Activated CD8-positive, alpha-beta T cell treated with anti-CD3 and anti-CD28 coated beads, Interleukin-2, amount 10 ng/mL, durations not matched to agents 7 days and 5 days (primary cell): ENCODE measurements around the gene PLCD3. TPM values are rescaled to one million over a fixed set of nuclear protein-coding genes. Genes with fewer than 3 reads are reported as not detected.

ENCODE experiments used
- ATAC-seq: fragments of 150-1000 bp; cut with Tn5 transposase; one replicate; pipeline ENCODE4 v1.10.0; 2021; ENCODE audit warnings: moderate library complexity
- CTCF ChIA-PET: fragments of 350-600 bp; sonication (Branson Sonifier 250); formaldehyde crosslinking; loops from one replicate; lab custom pipeline; 2021; ENCODE audit warnings: antibody characterized with exemption; lab: Charles Lee
- POLR2A ChIA-PET: fragments of 350-600 bp; sonication (Branson Sonifier 250); formaldehyde crosslinking; loops from one replicate; lab custom pipeline; 2021; ENCODE audit warnings: antibody characterized with exemption; lab: Charles Lee
- DNase-seq: peaks from one replicate; pipeline ENCODE4 v3.0.0-alpha.2; 2020
- H3K27ac Mint-ChIP-seq: one replicate; pipeline ENCODE4 v1.8.0; 2021; ENCODE audit warnings: mild to moderate bottlenecking, mixed read lengths
- H3K27me3 Mint-ChIP-seq: one replicate; pipeline ENCODE4 v1.8.0; 2021; ENCODE audit warnings: low read depth, mixed read lengths
- H3K36me3 Mint-ChIP-seq: one replicate; pipeline ENCODE4 v1.8.0; 2021; ENCODE audit warnings: low read depth, mixed read lengths
- H3K4me1 Mint-ChIP-seq: one replicate; pipeline ENCODE4 v1.8.0; 2021; ENCODE audit warnings: low read depth, mixed read lengths
- H3K4me3 Mint-ChIP-seq: one replicate; pipeline ENCODE4 v1.8.0; 2021; ENCODE audit warnings: mild to moderate bottlenecking, mixed read lengths
- H3K9me3 Mint-ChIP-seq: one replicate; pipeline ENCODE4 v1.8.0; 2022; ENCODE audit warnings: mixed read lengths; ENCODE audit not compliant: insufficient read depth
- total RNA-seq, 2 experiments: library from RNA; stranded (reverse); gene quantifications; one replicate each; pipeline ENCODE4 v1.2.3, GENCODE V29; 2021

The PLCD3 gene
- total RNA-seq, 2 experiments from 2014 or later = 4.3 to 4.6 TPM

GRCh38 chr17:45143094-45143670 lies 10.9 kb upstream of the PLCD3 start:
- ChIA-PET CTCF (interaction anchor here (1.7 to 3.7 kb wide), 3 partner anchors 8 to 54 kb away, joined by 6 to 52 read pairs (median 17); partner anchors contain the start of gene ACBD4), POLR2A (no interaction called here)

DNA sequence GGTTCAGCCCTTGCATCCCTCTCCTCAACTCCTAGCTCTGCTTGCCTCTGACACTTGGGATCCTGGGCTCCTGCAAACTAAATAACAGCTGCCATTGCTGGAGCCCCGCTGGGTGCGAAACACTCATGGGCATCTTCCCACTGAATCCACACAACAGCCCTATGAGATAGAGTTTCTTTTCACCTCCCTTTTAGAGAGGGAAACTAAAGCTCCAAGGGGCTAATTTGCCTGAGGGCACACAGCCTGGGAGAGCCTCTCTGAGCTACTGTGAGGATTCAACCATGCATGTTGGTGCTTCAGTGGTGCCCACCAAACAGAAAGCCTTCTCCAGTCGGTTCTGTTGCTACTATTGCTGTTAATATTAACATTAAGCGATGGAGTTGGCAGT lies 7.2 kb upstream of the PLCD3 start:
- CTCF ChIA-PET = interaction anchor here (1.0 to 10.8 kb wide), 3 partner anchors 10 to 60 kb away, joined by 4 to 365 read pairs (median 6); no protein-coding TSS in a partner anchor
- Mint-ChIP-seq H3K27me3 (no peaks in the 10 kb centered on the region), H3K36me3 (no peaks in the 10 kb centered on the region), H3K4me1 (peaks cover 28% of the 10 kb centered on the region), H3K4me3 (no peak overlapping the region), H3K9me3 (no peaks in the 10 kb centered on the region), H3K27ac (no peak overlapping the region)
- POLR2A ChIA-PET = interaction anchor here (0.6 to 5.6 kb wide), 3 partner anchors 9 to 22 kb away, joined by 5 to 66 read pairs (median 6); partner anchors contain the start of genes HEXIM1 and HEXIM2
- DNase-seq (no peak), ATAC-seq (no peak)

More at GRCh38 chr17:45143094-45143670, 10.9 kb upstream of the PLCD3 start:
- H3K27ac Mint-ChIP-seq = no peak overlapping the region
- H3K9me3 Mint-ChIP-seq = no peaks in the 10 kb centered on the region
- ATAC-seq (no peak), DNase-seq (no peak)
- no peaks in the 10 kb centered on the region for H3K27me3 Mint-ChIP-seq
- H3K4me3 Mint-ChIP-seq = no peak overlapping the region
- H3K4me1 Mint-ChIP-seq = peaks cover 34% of the 10 kb centered on the region
- H3K36me3 Mint-ChIP-seq = peaks cover 5% of the 10 kb centered on the region

DNA sequence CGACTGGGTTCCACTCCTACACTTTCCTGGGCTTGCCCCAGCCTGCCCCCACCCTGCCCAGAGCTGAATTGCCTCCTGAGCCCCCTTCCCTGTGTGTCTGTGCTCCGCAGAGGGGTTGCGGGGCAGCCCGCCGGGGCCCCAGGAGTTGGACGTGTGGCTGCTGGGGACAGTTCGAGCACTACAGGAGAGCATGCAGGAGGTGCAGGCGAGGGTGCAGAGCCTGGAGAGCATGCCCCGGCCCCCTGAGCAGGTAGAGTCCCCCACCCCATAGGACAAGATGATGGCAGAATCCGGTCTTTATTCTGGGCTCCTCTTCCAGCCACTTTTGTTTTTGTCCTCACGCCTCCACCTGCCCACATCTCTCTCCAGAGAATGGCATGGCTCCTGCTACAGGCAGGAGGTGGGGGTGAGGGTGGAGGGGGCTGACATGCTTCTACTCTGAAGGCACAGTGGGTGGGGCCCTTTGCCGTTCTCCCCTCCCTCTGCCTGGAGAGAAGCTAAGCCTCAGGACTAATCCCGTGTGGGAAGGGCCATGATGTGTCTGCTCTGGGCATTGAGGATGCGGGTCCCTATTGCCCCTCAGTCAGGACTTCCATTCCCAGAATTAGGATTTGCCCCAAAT lies 6.7 kb upstream of the PLCD3 start:
- H3K4me1 Mint-ChIP-seq = peaks cover 28% of the 10 kb centered on the region
- H3K27ac Mint-ChIP-seq = no peak overlapping the region
- no peak for ATAC-seq
- POLR2A ChIA-PET = interaction anchor here (0.6 to 5.6 kb wide), 3 partner anchors 10 to 22 kb away, joined by 5 to 66 read pairs (median 6); partner anchors contain the start of genes HEXIM1 and HEXIM2
- H3K27me3 Mint-ChIP-seq = no peaks in the 10 kb centered on the region
- DNase-seq = no peak
- CTCF ChIA-PET = interaction anchor here (1.0 to 10.8 kb wide), 3 partner anchors 11 to 61 kb away, joined by 4 to 365 read pairs (median 6); no protein-coding TSS in a partner anchor
- no peak overlapping the region for H3K4me3 Mint-ChIP-seq
- H3K9me3 Mint-ChIP-seq = no peaks in the 10 kb centered on the region
- H3K36me3 Mint-ChIP-seq = no peaks in the 10 kb centered on the region

DNA sequence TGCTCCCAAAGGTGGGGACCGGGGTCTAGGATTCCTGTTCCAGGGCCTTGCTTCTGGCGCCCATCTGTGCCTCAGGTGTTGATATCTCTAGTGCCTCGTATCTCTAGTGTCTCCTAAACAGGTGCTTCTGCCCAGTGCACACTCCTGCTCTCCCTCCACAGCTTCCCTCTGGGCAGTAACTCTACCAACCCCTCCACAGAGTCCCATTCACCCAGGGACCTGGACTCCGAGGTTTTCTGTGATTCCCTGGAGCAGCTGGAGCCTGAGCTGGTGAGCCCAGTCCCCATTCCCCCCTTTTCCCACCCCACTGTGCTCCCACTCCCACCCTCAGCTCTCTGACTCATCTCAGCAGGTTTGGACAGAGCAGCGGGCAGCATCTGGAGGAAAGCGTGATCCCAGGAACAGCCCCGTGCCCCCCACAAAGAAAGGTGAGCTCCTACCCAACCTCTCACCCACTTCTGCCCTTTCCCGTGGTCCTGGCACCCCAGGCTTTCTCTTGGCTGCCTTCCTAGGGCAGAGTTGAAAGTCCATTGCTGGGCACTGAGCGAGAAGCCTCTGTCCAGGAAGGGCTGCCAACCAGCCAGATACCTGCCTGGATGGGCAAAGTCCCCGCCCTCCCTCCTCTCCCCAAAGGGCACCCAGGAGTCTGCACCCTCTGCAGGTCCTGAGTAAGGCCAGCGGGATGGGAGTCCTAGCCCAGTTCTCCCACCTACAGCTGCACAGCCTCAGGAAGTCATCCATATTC lies 5.4 kb upstream of the PLCD3 start:
- Mint-ChIP-seq H3K9me3 (no peaks in the 10 kb centered on the region), H3K4me3 (no peak overlapping the region), H3K4me1 (peaks cover 30% of the 10 kb centered on the region), H3K36me3 (no peaks in the 10 kb centered on the region), H3K27ac (no peak overlapping the region), H3K27me3 (no peaks in the 10 kb centered on the region)
- no peak for ATAC-seq
- no peak for DNase-seq
- CTCF ChIA-PET = interaction anchor here (3.1 to 10.8 kb wide), 2 partner anchors 15 to 62 kb away, joined by 344 to 365 read pairs; partner anchors contain the start of gene HEXIM1
- POLR2A ChIA-PET = interaction anchor here (5.6 kb wide), 1 partner anchor 11 kb away, joined by 66 read pairs; the partner anchor contains the start of gene HEXIM1

DNA sequence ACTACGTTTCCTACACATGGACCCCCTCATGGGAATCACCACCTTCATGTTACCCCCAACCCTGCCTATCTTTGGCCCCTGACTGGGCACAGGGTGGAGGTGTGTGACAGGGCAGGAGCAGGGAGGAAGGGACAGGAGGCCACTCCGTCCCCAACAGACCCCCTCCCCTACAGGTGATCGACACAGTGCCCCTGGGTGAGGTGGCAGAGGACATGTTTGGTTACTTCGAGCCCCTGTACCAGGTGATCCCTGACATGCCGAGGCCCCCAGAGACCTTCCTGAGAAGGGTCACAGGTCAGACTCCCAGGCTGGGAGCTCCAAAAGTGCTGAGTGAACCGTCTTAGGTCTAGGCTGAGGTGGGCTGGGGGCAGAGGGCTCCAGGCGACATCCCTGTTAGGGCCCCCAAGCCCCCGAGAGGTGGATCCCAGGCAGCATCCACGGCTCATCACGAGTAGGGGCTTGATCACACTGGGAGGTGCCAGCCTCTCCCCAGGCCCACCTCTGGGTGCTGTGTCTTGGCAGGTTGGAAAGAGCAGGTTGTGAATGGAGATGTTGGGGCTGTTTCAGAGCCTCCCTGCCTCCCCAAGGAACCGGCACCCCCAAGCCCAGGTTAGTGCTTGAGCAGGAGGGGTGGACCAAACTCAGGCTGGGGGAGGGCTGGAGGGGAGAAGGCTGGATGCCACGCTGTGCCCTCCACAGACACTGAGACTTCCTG lies 4.7 kb upstream of the PLCD3 start:
- ATAC-seq = no peak
- H3K27me3 Mint-ChIP-seq = no peaks in the 10 kb centered on the region
- H3K4me1 Mint-ChIP-seq = peaks cover 30% of the 10 kb centered on the region
- peak overlapping the region; percentile 88 for H3K4me3 Mint-ChIP-seq
- H3K27ac Mint-ChIP-seq = peak overlapping the region; percentile 57
- no peak for DNase-seq
- H3K9me3 Mint-ChIP-seq = no peaks in the 10 kb centered on the region
- no peaks in the 10 kb centered on the region for H3K36me3 Mint-ChIP-seq
- CTCF ChIA-PET = interaction anchor here (2.9 to 10.8 kb wide), 3 partner anchors 15 to 63 kb away, joined by 122 to 365 read pairs (median 344); partner anchors contain the start of genes HEXIM1 and HEXIM2
- POLR2A ChIA-PET = interaction anchor here (2.2 to 5.6 kb wide), 2 partner anchors 12 to 60 kb away, joined by 10 to 66 read pairs; partner anchors contain the start of gene HEXIM1

GRCh38 chr17:45135978-45136791 lies 3.9 kb upstream of the PLCD3 start:
- peaks cover 25% of the 10 kb centered on the region for H3K4me1 Mint-ChIP-seq
- POLR2A ChIA-PET = interaction anchor here (0.6 to 5.6 kb wide), 8 partner anchors 8 to 179 kb away, joined by 3 to 66 read pairs (median 4); partner anchors contain the start of genes HEXIM1, HEXIM2 and NMT1
- no peaks in the 10 kb centered on the region for H3K9me3 Mint-ChIP-seq
- peaks cover 4% of the 10 kb centered on the region for H3K27me3 Mint-ChIP-seq
- peak overlapping the region; percentile 88 for H3K4me3 Mint-ChIP-seq
- no peaks in the 10 kb centered on the region for H3K36me3 Mint-ChIP-seq
- CTCF ChIA-PET = interaction anchor here (0.6 to 10.8 kb wide), 92 partner anchors 9 to 372 kb away, joined by 3 to 365 read pairs (median 6); partner anchors contain the start of genes DCAKD, EFTUD2, FMNL1 and GFAP
- ATAC-seq (no peak), DNase-seq (no peak)
- H3K27ac Mint-ChIP-seq = peak overlapping the region; percentile 84

- peak; percentile 92 for ATAC-seq
- DNase-seq = peak; percentile 98
- POLR2A ChIA-PET = interaction anchor here (0.6 to 5.6 kb wide), 8 partner anchors 9 to 180 kb away, joined by 3 to 66 read pairs (median 4); partner anchors contain the start of genes HEXIM1, HEXIM2 and NMT1
- H3K36me3 Mint-ChIP-seq = no peaks in the 10 kb centered on the region
- CTCF ChIA-PET = interaction anchor here (0.6 to 10.8 kb wide), 95 partner anchors 9 to 372 kb away, joined by 3 to 365 read pairs (median 6); partner anchors contain the start of genes DCAKD, EFTUD2, FMNL1 and GFAP
- no peaks in the 10 kb centered on the region for H3K9me3 Mint-ChIP-seq
- H3K27ac Mint-ChIP-seq = peak within 1 kb of the TSS; percentile 84
- peaks cover 22% of the 10 kb centered on the region for H3K4me1 Mint-ChIP-seq
- peak within 1 kb of the TSS; percentile 88 for H3K4me3 Mint-ChIP-seq
- H3K27me3 Mint-ChIP-seq = peaks cover 10% of the 10 kb centered on the region
Measured at GRCh38 chr17:45135192-45135977, 3.1 kb upstream of the PLCD3 start, which contains the start of gene ACBD4. TSS of gene ACBD4 (plus strand) at chr17:45135687. CDS start at chr17:45136145, 458 bp downstream.

DNA sequence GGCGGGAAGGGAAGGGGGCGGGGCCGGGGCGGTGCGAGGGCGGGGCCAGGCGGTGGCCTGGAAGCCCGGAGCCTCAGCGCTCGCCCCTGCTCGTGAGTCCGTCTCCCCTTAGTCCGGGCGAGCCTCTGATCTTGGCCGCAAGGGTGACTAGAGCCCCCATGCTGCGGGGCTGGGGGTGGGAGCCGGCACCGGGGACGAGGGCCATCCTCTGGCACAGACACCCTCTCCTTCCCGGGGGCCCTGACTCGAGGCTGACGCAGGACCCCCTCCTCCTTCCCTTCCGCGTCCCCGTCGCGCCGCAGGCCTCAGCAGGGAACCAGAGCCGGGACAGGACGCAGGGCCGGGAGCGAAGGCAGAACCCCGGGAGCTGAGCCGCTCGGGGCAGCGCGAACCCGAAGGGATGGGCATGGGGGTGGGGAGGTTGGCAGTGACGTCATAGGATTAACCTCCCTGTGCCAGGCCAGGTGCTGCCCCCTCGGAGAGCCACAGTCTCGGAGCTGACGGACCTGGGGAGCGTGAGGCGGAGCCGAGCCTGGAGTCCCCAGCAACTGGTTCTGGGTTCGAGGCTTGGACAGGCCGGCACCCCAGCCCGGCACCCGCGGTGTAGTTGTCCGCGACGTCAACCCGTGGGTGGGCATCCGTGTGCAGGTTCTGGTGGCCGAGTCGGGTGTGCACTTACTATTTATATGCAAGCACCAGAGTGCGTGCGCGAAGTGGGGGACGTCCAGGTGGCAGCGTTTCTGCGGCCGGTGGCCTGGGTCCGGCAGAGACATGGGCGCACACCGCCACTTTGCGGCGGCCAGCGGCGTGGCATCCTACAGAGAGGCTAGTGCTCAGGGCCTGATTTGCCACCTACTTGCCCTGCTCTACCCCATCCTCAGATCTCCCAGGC lies 503 bp upstream of the PLCD3 start:
- Mint-ChIP-seq H3K4me3 (peak overlapping the region; percentile 87), H3K27me3 (peaks cover 10% of the 10 kb centered on the region), H3K27ac (peak overlapping the region; percentile 78), H3K4me1 (peaks cover 22% of the 10 kb centered on the region), H3K9me3 (no peaks in the 10 kb centered on the region), H3K36me3 (no peaks in the 10 kb centered on the region)
- DNase-seq (peak; percentile 77), ATAC-seq (peak; percentile 48)
- POLR2A ChIA-PET = interaction anchor here (0.7 kb wide), 1 partner anchor 16 kb away, joined by 4 read pairs; the partner anchor contains the start of gene HEXIM1
- CTCF ChIA-PET = interaction anchor here (0.7 to 10.8 kb wide), 7 partner anchors 17 to 82 kb away, joined by 3 to 365 read pairs (median 3); partner anchors contain the start of genes DCAKD, HEXIM2 and NMT1
